Sciatic nerve (tissue), 2 donors: Measurements from ENCODE around the gene CSNK2A2. TPM values are rescaled to one million over a fixed set of nuclear protein-coding genes. Genes with fewer than 3 reads are reported as not detected.

Experiments
- ATAC-seq: fragments of 200-7000 bp; cut with Tn5 transposase; one replicate; pipeline ENCODE4 v1.9.1; 2020; ENCODE audit warnings: mild to moderate bottlenecking, moderate library complexity
- DNase-seq: peaks from one replicate; pipeline ENCODE4 v3.0.0-alpha.2; 2020; ENCODE audit warnings: low spot score
- intact Hi-C: fragments of 100-400 bp; cut with DNase I; formaldehyde crosslinking; loops from one replicate; pipeline ENCODE4 v1.14.2; 2022
- total RNA-seq: library from RNA; stranded (reverse); fragmentation: NEBNext Ultra II Directional; extraction: Animal tissue kit (Norgen Biotek cat#: 25700); gene quantifications from one replicate; pipeline ENCODE4 v1.2.1, GENCODE V29; 2021
- donor health status: DM: no; HTN: no; CAD: no.
- donor health status: DM: no; HTN: no; CAD: no.

CSNK2A2 gene
- total RNA-seq = 55.1 TPM

DNA sequence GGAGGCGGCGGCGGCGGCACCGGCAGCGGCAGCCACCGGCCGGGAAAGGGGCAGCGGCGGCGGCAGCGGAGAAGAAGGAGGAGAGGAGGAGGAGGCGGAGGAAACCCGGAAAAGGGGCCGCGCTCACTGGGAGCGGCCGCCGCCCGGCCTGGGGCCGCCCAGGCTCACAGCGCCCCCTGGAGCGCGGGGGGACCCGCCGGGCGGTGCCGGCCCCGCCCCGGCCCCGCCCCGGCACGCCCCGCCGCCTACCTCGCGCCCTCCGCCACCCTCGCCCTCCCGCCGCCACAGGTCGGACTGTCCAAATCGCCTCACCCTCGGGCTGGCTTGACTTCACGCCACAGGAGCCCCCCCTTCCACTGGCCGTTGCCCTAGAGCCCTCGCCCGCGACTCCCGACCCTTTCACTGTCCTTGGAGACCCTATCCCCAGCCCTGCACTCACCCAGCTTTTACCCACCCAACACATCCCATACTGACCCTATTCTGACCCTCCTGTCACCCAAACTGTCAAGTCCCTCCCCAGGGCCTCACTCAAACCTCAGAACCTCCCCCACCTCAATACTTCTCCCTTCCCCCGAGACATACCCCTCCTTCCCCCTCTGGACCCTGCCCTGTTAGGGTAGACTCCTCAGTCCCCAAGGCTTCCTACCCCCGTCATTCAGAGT, at the start of gene CSNK2A2:
TSS of gene CSNK2A2 (minus strand) at position 85 of the 662 bp plus-strand sequence. CDS start 370 bp downstream, outside the sequence.
- peak; percentile 86 for ATAC-seq
- intact Hi-C loops = no loop called here
- DNase-seq = peak; percentile 81

DNA sequence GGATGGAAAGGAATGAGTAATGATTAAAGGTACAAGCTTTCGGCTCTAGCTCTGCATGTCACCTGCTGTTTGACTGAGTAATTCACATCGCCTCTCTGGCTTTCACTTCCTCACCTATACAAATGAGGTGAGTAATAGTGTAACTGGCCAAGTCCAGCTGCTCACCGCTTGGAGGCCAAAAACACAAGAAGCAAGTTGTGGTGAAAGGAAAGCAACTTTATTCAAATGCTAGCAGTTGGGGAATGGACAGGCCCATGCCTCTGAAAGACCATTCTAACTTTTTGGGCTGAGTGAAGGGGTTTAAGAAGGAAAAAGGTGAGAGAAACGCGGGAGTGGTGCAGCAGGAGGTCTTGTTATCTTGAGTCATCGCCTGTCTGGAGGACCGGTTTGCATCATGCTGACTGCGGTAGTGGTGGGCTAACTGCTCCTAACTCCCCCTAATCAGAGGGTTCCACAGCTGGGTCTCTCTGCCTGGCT, 45.7 kb upstream of the CSNK2A2 start:
- intact Hi-C loops = no loop called here
- no peak for DNase-seq
- ATAC-seq = no peak

DNA sequence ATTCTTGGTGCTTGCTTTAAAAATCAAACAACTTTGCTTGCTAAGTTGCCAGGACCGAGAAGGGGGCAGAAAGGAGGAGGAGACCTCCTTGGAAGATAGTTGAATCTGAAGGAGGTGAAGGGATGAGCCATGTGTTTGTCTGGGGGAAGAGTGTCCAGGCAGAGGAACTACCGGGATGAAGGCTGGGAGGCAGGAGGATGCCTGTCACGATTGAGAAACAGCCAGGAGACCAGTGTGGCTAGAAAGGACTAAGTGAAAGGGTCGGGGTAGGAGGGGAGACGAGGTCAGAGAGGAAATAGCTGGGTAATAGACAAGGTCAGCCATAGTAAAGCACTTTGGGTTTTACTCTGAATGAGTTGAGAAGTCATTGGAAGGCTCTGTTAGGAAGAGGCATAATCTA, 38.9 kb upstream of the CSNK2A2 start:
- intact Hi-C loops = no loop called here
- ATAC-seq = no peak
- DNase-seq = no peak

DNA sequence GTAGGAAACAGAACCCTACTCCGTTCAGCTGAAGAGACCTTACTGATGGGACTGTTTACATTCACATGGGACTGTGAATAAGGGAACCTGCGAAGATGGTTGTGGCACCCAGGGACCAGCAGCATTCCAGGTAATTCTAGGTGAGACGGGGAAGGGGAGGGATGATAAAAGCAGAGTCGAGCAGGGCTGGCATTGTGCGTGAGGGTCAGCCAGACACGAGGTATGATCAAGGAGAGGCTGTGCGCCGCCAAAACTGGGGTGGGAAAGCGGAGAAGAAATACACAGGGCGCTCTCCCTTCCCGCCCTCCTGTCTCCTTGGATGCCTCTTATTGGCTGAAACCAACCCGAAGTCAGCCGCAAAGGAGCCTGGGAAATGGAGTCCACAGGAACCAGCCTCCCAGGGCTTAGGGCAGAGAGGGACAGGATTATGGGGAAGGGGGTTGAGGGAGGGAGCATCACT, 38.4 kb upstream of the CSNK2A2 start:
- intact Hi-C loops = no loop called here
- peak; percentile 83 for ATAC-seq
- peak; percentile 77 for DNase-seq

DNA sequence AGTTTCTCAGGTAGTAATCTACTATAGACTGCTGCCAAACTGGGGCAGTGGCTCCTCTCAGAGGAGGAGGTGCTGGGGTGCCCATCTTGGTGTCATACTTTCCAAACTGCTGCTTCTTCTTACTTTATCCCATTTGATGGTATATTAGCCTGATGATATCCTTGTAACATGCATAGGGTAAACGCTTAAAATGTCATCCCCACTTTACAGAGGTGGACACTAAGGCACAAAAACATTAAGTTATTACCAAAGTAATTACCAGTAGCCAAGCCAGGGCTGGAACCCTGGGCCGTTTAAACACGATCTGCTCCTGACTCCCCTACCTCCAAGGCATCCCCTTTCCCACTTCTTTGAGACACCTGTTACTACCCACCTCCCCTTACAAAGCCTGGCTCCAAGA, 37.8 kb upstream of the CSNK2A2 start:
- no peak for ATAC-seq
- intact Hi-C loops = no loop called here

DNA sequence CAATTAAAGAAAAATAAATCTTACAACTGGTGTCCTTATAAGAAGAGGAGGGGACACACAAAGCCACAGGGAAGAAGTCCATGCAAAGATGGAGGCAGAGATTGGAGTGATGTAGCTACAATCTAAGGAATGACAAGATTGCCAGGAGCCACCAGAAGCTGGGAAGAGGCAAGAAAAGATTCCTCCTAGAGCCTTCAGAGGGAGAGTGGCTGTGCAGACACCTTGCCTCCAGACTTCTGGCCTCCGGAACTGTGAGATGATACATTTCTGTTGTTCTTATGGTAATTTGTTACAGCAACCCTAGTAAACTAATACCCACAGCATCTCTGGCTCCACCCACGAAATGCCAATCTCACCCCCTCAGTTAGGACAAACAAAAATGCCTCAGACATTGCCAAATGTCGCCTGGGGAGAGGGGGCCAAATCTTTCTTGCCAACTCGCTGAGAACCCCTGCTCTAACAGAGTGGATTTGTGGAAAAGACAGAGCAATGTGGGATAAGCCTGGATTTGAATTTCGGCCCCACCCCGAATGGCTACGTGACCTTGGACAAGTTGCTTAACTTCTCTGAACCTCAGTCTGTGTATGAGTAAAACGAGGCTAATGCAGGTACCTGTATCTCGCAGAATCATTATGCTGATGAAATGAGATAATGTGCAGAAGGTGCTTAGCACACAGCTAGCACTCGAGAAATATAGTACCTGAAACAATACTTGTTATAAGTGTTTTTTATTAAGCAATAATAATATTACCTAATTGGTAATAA, 37.1 kb upstream of the CSNK2A2 start:
- no peak for ATAC-seq
- DNase-seq = no peak
- intact Hi-C loops = no loop called here

More for the DNA sequence above, 37.8 kb upstream of the CSNK2A2 start:
- DNase-seq = no peak

DNA sequence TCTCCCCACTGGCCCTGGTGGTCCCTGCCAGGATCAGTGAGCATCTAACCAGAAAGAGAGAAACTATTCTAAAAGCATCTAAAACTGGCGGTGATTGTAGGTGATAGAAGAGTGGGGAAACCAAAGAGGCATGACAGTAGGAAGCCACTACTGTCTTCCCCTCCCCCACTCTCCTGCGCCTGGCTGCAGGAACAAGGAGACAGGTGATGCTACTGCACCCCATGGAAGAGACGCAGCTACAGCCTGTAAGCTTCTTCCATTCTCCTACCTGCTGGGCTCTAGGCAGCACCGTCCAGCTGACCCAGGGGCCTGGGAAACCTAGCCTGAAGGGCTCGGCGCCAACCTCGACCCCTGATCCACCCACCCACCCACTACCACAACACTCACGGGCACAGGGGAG, 32.4 kb upstream of the CSNK2A2 start:
- ATAC-seq (no peak), DNase-seq (no peak)
- intact Hi-C loops = no loop called here

DNA sequence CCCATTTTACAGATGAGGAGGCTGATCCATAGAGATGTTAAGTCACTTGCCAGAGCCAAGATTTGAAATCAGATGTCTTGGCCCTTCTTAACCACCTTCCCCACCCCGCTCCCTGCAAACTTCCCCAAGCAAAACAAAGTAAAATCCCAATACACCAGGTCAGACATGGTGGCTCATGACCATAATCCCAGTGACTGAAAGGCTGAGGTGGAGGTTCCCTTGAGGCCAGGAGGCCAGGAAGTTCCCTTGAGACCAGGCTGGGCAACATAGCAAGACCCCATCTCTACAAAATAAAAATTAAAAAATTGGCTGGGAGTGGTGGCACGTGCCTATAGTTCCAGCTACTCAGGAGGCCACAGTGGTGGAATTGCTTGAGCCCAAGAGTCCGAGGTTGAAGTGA, 28.9 kb upstream of the CSNK2A2 start:
- intact Hi-C loops = no loop called here
- DNase-seq = no peak
- no peak for ATAC-seq

DNA sequence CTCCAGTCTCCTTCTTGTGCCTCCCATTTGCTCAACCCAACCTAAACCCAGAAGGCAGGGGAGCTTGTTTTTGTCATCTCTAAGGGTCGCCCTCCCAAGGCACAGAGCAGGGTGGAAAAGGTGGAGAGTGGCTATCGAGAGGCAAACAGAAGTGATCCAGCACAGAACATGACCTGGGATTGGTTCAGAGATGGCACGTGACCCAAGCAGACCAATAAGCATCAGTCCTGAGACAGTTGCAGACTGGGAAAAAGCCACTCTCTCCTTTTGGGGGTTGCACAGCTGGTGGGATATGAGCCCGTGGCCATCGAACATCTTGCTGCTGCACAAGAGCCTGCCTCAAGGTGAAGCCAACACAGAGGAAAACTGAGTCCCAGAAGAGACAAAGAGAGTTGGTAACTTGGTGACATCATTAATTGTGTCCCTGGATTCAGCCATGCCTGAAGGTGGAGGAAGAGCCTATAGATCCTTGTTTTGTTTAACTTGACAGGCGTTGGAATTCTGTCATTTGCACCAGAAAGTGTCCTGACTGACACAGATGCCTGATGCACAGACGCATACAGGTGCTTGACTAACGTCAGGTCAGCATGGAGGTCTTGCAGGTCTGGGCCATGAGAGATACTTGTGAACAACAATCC, 28.2 kb upstream of the CSNK2A2 start:
- DNase-seq (no peak), ATAC-seq (no peak)
- intact Hi-C loops = no loop called here

DNA sequence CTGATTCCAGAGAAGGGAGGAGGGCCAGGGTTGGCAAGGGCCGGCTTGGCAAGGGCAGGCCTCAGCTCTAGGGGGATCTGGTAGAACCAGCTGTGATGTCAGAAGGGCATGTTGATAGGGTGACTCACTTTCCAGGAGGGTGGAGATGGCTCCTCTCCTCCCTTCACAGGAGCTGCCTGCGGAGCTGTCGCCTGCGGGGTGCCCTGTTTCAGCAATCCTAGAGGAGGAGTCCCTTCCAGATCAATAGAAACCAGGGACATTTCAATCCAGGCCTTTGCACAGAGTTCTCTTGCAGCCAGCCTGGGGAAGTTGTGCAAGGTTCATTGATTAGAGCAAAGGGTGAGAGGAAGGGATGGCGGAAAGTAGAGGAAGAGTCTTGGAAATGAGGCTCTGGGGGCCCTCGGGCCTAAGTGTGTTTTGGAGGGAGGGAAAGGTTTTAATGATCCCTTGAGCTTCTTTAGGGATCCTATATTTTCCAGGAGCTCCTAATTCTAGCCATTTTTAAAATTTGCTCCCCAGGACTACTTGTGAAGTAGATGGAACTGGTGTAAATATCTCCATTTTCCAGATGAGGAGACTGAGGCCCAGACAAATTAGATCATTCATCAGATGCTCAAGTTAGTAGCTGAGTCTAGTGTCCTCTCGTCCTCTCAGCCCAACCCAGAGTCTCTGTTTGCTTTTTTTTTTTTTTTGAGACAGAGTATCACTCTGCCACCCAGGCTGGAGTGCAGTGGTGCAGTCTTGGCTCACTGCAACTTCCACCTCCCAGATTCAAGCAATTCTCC, 24.8 kb upstream of the CSNK2A2 start:
- DNase-seq (no peak), ATAC-seq (no peak)
- intact Hi-C loops = no loop called here

DNA sequence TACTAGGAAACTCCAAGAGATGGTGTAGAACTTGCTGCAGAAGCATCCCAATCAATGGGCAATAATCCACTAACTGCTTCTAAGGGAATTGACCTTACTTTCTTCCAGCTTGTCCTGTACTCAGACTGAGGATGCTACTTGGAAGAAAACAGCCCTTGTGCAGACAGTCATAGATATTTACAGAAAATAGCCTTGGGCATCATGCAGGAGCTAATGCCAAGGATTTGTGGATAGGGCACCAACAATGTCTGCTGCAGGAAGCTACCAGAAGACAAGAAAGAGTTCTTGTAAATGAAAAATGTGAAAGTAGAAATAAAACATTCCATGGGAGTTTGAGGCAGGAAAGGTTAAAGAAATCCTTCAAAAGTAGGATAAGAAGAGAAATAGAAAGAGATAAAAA, 21.5 kb upstream of the CSNK2A2 start:
- ATAC-seq (no peak), DNase-seq (no peak)
- intact Hi-C loops = no loop called here

DNA sequence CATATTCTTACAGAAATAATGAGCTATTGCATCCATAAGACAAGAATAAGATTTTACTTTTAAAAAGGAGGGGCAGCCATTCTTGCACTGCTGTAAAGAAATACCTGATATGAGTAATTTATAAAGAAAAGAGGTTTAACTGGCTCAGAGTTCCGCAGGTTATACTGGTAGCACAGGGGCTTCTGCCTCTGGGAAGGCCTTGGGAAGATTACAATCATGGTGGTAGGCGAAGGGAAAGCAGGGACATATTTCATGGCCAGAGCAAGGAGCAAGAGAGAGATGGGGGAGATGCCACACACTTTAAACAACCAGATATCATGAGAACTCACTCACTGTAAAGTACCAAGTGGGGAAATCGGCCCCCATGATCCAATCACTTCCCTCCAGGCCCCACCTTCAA, 20.9 kb upstream of the CSNK2A2 start:
- no peak for DNase-seq
- ATAC-seq = no peak
- intact Hi-C loops = no loop called here

DNA sequence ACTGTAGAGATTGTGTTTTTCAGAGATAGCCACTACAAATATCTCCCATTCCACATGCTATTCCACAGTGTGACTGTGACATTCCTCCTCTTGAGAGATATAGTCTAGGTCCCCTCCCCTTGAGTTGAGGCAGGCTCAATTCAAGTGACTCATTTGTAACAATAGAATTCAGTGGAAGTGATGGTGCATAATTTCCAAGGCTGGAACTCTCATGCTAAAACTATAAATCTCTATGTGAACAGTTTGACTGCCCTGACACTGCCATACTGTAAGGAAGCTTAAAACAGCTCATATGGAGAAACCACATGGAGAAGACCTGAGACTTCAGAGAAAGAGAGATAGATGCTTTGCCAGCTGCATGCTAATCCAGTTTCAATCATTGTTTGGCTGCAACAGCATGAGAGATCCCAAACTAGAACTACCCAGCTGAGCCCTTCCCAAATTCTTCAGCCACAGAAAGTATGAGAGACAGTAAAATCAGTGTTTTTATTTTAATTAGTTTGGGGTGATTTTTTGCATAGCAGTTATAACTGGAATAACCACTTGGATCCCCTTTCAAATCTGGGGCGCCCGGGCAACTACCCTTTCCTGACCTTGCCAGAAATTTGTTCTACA, 19.5 kb upstream of the CSNK2A2 start:
- DNase-seq (no peak), ATAC-seq (no peak)
- intact Hi-C loops = no loop called here

DNA sequence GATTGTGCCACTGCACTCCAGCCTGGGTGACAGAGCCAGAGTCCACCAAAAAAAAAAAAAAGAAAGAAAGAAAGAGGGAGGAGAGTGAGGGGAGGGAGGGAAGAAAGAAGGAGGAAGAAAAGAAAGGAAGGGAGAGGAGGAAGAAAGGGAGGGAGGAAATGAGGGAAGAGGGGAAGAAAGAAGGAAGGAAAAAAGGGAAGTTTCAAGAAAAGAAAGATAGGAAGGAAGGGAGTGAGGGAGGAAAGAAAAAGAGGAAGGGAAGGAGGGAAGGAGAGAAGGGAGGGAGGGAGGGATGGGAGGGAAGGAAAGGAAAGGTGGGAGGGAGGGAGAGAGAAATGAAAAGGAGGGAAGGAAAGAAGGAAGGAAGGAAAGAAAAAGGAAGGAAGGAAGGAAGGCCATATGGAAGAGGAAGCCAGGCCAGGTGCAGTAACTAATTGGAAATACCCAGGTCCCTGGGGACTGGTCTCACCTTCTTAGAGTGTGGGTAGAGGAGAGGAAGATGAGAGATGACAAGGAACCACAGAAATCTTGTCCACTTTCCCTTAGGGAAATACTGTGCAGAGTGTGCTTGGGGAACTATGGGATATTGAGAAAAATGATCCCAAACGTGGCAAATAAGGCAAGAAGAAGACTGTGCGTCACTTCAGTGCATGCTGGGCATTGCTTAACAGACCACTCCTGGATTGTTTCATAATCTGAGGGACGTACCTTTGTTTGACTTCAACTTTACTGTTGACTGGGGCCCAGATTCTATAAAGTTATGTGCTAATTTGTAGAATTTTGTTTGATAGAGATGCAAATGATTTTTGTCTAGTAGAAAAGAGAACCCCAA, 15.1 kb upstream of the CSNK2A2 start:
- DNase-seq = no peak
- intact Hi-C loops = no loop called here
- no peak for ATAC-seq

DNA sequence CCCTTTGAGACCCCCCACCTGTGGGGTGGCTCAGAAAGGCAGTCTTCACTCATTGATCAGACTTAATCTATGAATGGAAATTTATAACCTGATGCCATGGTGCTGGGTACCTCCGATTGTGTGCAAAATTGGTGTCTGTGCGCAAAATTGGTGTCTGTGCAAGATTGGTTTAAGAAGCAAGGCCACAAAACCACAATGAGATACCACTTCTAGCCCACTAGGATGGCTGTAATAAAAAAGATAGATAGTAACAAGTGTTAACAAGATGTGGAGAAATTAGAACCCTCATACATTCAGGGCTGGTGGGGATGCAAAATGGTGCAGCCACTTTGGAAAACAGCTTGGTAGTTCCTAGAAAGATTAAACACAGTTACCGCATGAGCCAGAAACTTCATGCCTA, 13.9 kb upstream of the CSNK2A2 start:
- intact Hi-C loops = no loop called here
- DNase-seq (no peak), ATAC-seq (no peak)

DNA sequence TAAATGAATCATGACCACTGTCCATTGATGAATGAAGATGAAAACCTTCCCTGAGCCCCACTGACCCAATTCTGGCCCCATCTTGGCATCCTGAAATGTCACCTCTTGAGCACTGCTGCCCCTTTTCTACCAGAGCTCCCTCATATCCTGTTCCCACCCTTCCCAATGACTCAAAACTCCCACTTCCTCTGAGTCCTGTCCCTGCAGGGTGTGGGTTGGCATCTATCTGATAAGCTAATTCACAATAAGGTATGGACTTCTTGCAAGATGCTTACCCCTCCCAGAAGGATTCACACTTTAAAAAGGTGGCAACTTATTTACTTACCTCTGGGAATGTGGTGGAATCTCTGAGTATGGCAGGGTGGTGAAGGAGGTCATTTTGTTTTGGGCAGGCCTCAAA, 13.3 kb upstream of the CSNK2A2 start:
- no peak for ATAC-seq
- DNase-seq = no peak
- intact Hi-C loops = no loop called here

DNA sequence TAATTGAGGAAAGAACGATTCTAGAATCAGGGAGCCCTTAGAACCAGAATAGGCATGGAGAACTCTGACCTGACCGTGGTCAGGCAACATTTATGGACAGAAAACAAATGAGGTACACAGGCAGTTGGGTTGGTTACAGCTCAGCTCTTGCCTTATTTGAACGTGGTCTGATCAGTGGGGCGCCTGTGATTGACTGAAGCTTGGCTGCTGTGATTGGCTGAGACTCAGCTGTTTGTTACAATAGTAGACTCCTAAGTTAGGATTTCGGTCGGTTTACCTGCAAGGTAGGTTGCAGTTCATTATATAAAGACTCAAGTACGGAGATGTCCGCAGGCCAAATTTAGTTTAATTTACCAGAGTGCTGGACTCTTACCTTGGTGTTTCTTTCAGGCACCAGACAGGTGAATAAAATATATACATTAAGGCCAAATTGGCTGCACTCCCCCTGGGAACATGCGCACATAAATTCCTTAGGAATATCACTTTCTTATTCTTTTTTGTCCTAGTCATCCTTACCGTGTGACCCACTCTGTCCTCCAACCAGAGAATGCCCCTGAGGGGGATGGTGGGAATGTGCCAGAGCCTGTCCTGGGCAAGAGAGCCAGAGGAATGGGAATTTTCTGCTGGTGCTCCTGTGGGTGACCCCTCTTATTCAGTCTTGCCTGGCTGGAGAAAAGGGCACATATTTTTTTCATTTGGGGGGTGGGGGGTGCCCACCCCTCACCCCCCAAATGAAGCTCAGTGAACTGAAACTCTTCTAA, 7.5 kb upstream of the CSNK2A2 start:
- DNase-seq (no peak), ATAC-seq (no peak)
- intact Hi-C loops = no loop called here
